NCI-H146 treated with DMSO at 0.1 percent for 48 hours (cell line): ENCODE measurements around the gene LRRC47.

Experiments
- DNase-seq: peaks from one replicate; lab custom pipeline; 2025; ENCODE audit not compliant: unreplicated experiment; lab: John Stamatoyannopoulos, UW

The LRRC47 gene

DNA sequence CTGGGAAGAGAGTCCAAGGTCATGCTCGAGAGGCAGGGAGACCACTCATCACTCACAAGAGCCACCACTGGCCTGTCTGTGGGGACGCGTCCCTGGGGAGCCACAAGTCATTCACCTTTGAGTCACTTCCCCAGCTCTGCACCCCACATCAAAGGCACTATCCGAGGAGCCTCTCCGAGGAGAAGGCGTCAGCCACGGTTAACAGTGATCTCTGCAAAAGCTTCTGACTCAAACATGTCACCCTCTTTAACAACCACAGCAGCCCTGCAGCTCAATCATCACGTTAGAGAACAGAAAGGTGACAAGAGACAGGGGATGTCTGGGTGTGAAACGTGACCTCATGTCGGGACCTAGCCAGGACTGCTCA lies 9.0 kb downstream of the LRRC47 start:
- no peak for DNase-seq

- no peak for DNase-seq
Observed at GRCh38 chr1:3786468-3787348, 9.6 kb downstream of the LRRC47 start.

GRCh38 chr1:3785456-3786157 lies 10.7 kb downstream of the LRRC47 start:
- no peak for DNase-seq

GRCh38 chr1:3785045-3785444 lies 11.3 kb downstream of the LRRC47 start:
- no peak for DNase-seq

DNA sequence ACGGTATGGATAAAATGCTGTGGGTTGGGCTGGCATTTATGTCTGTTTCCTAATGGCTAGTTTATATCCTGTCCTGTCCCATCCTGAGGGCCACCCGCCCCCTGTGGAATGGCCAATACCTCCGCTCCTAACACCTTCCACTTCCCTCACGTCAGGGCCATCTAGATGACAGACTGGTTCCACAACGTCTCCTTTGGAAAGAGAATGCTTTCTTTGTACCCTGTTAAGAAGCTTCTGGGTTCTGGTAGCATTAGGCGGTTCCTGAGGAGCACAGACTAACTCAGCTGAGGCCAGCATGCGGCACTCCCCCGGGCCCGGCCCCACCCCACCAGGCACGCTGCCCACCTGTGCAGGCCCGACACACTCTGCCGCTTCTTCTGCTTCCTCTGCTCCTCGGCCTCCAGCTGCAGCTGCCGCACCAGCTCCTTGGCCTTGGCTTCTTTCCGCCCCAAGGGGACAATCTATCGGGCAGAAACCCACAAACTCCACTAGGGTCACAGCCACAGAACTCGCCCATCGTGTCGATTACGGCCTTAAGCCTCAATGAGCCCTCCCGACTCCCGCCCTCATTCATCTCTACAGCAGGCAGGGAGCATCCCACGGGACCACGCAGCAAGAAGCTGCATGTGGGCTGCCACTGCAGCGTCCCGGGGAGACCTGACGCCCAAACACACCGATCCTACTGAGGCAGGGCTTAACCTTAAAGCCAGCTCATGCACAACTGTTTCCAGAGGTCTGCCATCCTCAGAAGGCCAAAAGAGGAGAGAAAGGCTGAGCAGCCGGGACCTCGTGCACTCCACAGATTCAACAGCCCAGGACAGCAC lies 12.4 kb downstream of the LRRC47 start:
- no peak for DNase-seq

- DNase-seq: no peak
Observed at GRCh38 chr1:3780901-3781300, 15.4 kb downstream of the LRRC47 start.

- no peak for DNase-seq
Observed at GRCh38 chr1:3779912-3780416, 16.3 kb downstream of the LRRC47 start.

DNA sequence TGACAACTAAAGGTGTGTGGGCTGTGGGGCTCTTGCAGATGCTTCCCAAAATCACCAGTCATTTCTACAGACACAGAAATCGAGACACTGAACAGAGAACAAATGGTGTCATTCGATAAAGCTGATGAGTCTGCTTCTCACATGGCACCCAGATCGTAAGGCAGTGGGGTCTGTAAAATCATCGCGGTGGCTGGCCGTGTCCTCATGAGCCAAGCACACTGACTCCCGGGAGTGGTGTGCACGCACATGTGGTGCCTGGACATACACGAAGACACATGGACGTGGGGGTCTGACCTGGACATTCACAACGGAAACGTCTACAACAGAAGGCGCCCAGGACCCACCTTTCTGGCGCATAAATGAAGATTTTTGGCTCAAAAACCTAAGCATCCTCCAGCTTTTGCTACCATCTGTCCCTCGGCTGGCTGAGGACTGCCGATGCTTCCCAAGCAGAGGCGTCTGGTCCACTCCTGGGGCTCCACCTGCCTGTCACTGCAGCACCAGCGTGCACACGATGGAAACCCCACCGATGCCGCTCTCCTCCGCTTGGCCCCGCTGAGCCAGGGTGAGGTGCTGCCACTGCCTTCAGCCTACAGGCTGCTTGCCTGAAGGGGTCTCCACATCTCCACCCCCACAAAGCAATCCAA lies 16.9 kb downstream of the LRRC47 start:
- no peak for DNase-seq

- no peak for DNase-seq
Observed at GRCh38 chr1:3778590-3779264, 17.6 kb downstream of the LRRC47 start.

- no peak for DNase-seq
Observed at GRCh38 chr1:3777647-3778589, 18.4 kb downstream of the LRRC47 start.

GRCh38 chr1:3777078-3777547 lies 19.2 kb downstream of the LRRC47 start:
- DNase-seq: no peak

GRCh38 chr1:3776231-3776961 lies 19.9 kb downstream of the LRRC47 start:
- DNase-seq: no peak

- DNase-seq: peak; percentile 8
Observed at GRCh38 chr1:3775490-3776230, 20.6 kb downstream of the LRRC47 start.

DNA sequence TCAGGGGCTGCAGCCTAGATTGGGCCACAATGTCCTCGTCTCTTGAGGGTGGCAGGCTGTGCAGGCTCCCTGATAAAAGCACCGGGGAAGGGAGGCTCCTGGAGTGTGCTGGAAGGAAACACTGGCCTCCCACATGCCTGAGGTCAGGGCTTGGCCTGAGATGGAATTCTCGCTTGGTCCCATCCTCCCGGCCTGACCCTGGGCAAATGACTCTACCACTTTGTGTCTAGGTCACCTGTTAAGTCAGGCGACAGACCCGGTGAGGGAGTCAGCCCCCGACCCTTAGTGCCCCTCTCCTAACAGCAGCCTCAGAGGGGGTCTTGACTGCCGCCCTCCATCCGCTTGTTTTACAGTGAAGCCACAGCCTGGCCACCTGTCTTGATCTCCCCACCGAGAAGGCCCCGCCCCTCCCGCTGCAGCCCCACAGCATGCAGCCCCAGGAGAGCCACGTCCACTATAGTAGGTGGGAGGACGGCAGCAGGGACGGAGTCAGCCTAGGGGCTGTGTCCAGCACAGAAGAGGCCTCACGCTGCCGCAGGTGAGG lies 21.3 kb downstream of the LRRC47 start:
- DNase-seq: no peak

DNA sequence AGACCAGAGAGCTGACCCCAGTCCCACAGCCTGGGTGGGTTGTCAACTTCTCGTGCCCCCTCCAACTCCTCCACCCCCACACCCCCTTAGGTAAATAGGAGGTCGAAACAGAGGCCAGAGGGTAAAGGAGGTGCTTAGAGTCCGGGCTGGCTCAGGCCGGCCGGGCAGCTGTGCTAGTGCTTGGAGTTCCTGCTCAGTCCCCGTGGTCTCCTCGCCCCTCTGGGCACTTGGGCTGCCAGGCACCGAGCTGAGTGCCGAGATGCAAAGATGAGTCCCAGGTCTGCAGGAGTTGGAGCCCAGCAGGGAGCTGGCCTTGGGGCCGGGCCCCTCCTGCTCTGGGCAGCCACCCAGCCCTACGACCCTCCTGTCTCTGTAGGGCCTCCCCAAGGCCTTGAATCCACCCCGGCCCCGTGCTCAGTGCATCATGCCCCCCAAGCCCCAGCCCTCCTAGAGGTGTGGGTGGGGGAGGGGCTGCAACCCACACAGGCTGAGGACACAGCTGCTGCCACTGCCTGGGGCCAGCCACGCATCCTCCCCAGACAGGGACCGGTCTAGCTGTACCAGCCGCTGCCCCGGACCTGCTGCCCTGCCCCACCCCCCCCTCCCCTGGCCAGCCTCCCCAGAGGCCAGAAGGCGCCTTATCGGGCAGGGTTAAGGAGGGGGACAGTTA lies 21.9 kb downstream of the LRRC47 start:
- no peak for DNase-seq

DNA sequence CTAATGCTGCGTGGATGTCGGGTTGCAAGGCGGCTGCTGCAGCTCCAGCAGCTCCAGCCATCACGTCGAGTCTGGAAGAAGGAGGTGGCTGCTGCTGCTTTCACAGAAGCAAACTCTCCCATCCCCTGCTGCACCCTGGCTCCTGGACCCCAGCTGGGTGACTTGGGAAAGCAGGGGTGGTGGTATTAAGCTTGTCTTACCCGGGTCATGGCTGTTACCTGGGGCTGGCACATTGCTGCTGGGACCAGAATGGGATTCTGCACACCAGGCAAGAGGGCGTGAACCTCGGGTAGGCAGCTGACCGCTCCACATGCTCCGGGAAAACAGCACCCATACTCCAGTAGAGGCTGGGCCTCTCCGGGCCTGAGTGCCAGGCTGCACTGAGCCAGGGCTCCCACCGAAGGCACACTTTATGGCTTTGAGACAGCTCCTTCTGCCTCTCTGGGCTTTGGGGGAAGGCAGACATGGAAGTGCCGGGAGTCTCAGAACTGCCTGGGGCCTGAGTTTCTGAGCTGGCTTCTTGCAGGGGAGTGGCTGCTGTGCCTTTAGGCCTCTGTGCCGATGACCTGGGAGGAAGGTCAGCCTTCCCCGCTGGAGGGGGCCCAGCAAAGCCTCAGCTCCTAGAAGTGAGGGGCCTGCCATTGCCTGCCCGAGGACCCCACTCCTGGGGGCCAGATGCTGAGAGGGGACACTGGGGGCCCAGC lies 22.6 kb downstream of the LRRC47 start:
- DNase-seq: no peak
